Calu3 (cell line): ENCODE measurements around the gene HYAL4. TPM values are rescaled to one million over a fixed set of nuclear protein-coding genes. Genes with fewer than 3 reads are reported as not detected.
"Not testable (repeated sequence)": the region's sequence is repeated elsewhere in the genome, so short reads cannot be mapped to it uniquely, and the experiment has no call there.

Source experiments
- BruUV-seq: library from RNA; stranded (reverse); fragments of 400-500 nt; replicated peaks from 2 replicates; lab custom pipeline; 2021; lab: Mats Ljungman, UMichigan
- CTCF ChIA-PET: fragments of 300-600 bp; sonication (Branson Sonifier 250); formaldehyde crosslinking; loops from one replicate; lab custom pipeline; 2022; ENCODE audit warnings: antibody characterized with exemption; lab: Charles Lee
- DNase-seq: peaks from one replicate; pipeline ENCODE4 v3.0.0; 2022
- H3K27ac Mint-ChIP-seq: one replicate; pipeline ENCODE4 v1.8.0; 2022; ENCODE audit warnings: mixed read lengths; ENCODE audit not compliant: unreplicated experiment
- H3K27me3 Mint-ChIP-seq: one replicate; pipeline ENCODE4 v1.8.0; 2022; ENCODE audit warnings: mixed read lengths; ENCODE audit not compliant: unreplicated experiment
- H3K36me3 Mint-ChIP-seq: one replicate; pipeline ENCODE4 v1.8.0; 2022; ENCODE audit warnings: mild to moderate bottlenecking, moderate library complexity, mixed read lengths; ENCODE audit not compliant: insufficient read depth, unreplicated experiment
- H3K4me1 Mint-ChIP-seq: one replicate; pipeline ENCODE4 v1.8.0; 2022; ENCODE audit warnings: mild to moderate bottlenecking, low read depth, mixed read lengths; ENCODE audit not compliant: unreplicated experiment
- H3K4me3 Mint-ChIP-seq: one replicate; pipeline ENCODE4 v1.8.0; 2022; ENCODE audit warnings: mild to moderate bottlenecking, low read depth, moderate library complexity, mixed read lengths; ENCODE audit not compliant: unreplicated experiment
- H3K9me3 Mint-ChIP-seq: one replicate; pipeline ENCODE4 v1.8.0; 2022; ENCODE audit warnings: low read depth, mixed read lengths; ENCODE audit not compliant: unreplicated experiment
- intact Hi-C: fragments of 100-400 bp; cut with micrococcal nuclease; formaldehyde crosslinking; loops from one replicate; pipeline ENCODE4 v1.10.0; 2022; ENCODE audit not compliant: unreplicated experiment
- total RNA-seq: library from RNA; stranded (reverse); gene quantifications from 2 replicates; pipeline ENCODE4 v1.2.3, GENCODE V29; 2022
- TF ChIP-seq, protein P1 (sequence below): fragments of 200-600 bp; IDR thresholded peaks from one replicate; pipeline ENCODE4 v1.8.0; 2022; ENCODE audit warnings: antibody characterized with exemption; ENCODE audit not compliant: unreplicated experiment

HYAL4 gene
- total RNA-seq, 1 experiment from 2014 or later, result not detected

DNA sequence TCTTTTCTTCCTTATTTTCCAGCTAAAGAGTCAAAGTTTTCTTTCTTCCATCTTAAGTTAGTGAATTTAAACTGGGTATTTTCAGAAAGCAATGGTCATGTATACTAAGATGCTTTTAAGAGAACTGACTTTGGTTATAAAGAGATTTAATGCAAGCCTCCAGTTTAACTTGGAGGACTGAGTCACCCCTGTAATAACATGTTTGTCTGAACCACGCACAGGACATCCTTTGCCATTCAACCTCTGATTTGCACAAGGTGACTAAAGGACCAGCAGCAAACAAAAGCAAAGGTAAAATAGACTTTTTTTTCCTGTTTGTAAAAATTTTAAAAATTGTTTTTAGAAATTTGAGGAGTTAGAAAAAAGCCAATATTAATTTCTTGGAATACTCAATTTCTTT lies 2.9 kb downstream of the HYAL4 start:
- Mint-ChIP-seq H3K27me3 (no peaks in the 10 kb centered on the region), H3K4me3 (no peak overlapping the region), H3K27ac (no peak overlapping the region), H3K4me1 (peaks cover 39% of the 10 kb centered on the region), H3K36me3 (peaks cover 5% of the 10 kb centered on the region), H3K9me3 (peaks cover 8% of the 10 kb centered on the region)
- no peak for DNase-seq
- CTCF ChIA-PET, result no interaction called here
- intact Hi-C loops, result loop anchor here (5.0 kb wide), 1 partner anchor 51 kb away; no protein-coding TSS in a partner anchor
- BruUV-seq, result no TSS peak
- TF ChIP-seq, protein P1, sequence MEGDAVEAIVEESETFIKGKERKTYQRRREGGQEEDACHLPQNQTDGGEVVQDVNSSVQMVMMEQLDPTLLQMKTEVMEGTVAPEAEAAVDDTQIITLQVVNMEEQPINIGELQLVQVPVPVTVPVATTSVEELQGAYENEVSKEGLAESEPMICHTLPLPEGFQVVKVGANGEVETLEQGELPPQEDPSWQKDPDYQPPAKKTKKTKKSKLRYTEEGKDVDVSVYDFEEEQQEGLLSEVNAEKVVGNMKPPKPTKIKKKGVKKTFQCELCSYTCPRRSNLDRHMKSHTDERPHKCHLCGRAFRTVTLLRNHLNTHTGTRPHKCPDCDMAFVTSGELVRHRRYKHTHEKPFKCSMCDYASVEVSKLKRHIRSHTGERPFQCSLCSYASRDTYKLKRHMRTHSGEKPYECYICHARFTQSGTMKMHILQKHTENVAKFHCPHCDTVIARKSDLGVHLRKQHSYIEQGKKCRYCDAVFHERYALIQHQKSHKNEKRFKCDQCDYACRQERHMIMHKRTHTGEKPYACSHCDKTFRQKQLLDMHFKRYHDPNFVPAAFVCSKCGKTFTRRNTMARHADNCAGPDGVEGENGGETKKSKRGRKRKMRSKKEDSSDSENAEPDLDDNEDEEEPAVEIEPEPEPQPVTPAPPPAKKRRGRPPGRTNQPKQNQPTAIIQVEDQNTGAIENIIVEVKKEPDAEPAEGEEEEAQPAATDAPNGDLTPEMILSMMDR, result no peak

DNA sequence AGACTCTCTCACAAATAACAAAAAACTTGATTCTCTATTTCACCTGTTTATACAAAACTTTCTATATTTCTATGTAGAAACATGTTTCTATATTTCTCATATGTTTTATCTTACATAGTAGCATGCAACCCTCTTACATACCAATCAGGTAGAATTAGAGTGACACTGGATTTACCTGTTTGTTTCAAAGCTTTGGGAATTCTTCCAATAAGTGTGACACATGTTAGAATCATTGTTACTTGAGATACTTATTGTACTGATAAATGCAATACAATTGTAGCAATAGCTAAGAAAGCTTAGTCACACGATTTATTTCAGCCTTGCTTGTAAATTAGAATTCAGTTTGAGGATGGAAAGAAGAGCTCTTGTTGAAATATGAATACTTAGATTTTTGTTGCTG lies 4.9 kb downstream of the HYAL4 start:
- CTCF ChIA-PET, result no interaction called here
- intact Hi-C loops, result loop anchor here (5.0 kb wide), 1 partner anchor 53 kb away; no protein-coding TSS in a partner anchor
- peaks cover 6% of the 10 kb centered on the region for H3K9me3 Mint-ChIP-seq
- H3K27me3 Mint-ChIP-seq, result no peaks in the 10 kb centered on the region
- no peak for DNase-seq
- H3K4me3 Mint-ChIP-seq, result no peak overlapping the region
- peaks cover 3% of the 10 kb centered on the region for H3K36me3 Mint-ChIP-seq
- H3K4me1 Mint-ChIP-seq, result peaks cover 39% of the 10 kb centered on the region
- TF ChIP-seq, protein P1, result no peak
- no peak overlapping the region for H3K27ac Mint-ChIP-seq
- BruUV-seq, result no TSS peak

DNA sequence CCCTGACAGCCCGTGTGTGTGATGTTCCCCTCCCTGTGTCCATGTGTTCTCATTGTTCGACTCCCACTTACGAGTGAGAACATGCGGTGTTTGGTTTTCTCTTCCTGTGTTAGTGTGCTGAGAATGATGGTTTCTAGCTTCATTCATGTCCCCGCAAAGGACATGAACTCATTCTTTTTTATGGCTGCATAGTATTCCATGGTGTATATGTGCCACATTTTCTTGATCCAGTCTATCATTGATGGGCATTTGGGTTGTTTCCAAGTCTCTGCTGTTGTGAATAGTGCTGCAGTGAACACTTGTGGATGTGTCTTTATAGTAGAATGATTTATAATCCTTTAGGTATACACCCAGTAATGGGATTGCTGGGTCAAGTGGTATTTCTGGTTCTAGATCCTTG lies 6.4 kb downstream of the HYAL4 start:
- intact Hi-C loops, BruUV-seq, H3K27ac Mint-ChIP-seq, DNase-seq, H3K4me3 Mint-ChIP-seq, H3K36me3 Mint-ChIP-seq, CTCF ChIA-PET: not testable (repeated sequence)
- Mint-ChIP-seq H3K9me3 (peaks cover 12% of the 10 kb centered on the region), H3K27me3 (peaks cover 14% of the 10 kb centered on the region), H3K4me1 (peaks cover 24% of the 10 kb centered on the region)

DNA sequence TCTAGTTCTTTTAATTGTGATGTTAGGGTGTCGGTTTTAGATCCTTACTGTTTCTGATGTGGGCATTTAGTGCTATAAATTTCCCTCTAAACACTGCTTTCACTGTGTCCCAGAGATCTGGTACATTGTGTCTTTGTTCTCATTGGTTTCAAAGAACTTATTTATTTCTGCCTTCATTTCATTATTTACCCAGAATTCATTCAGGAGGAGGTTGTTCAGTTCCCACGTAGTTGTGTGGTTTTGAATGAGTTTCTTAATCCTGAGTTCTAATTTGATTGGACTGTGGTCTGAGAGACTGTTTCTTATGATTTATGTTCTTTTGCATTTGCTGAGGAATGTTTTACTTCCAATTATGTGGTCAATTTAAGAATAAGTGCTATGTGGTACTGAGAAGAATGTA lies 9.3 kb downstream of the HYAL4 start:
- BruUV-seq, H3K36me3 Mint-ChIP-seq, CTCF ChIA-PET, DNase-seq, intact Hi-C loops, H3K27ac Mint-ChIP-seq, H3K4me3 Mint-ChIP-seq: not testable (repeated sequence)
- Mint-ChIP-seq H3K27me3 (peaks cover 14% of the 10 kb centered on the region), H3K4me1 (peaks cover 13% of the 10 kb centered on the region), H3K9me3 (peaks cover 12% of the 10 kb centered on the region)

DNA sequence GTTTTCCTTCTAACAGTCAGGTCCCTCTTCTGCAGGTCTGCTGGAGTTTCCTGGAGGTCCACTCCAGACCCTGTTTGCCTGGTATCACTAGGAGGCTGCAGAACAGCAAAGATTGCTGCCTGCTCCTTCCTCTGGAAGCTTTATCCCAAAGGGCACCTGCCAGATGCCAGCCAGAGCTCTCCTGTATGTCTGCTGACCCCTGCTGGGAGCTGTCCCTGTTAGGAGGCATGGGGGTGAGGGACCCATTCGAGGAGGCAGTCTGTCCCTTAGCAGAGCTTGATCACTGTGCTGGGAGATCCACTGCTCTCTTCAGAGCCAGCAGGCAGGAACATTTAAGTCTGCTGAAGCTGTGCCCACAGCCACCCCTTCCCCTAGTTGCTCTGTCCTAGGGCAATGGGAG lies 11.5 kb downstream of the HYAL4 start:
- intact Hi-C loops, CTCF ChIA-PET, H3K36me3 Mint-ChIP-seq, H3K27ac Mint-ChIP-seq, H3K4me3 Mint-ChIP-seq, BruUV-seq, DNase-seq: not testable (repeated sequence)
- Mint-ChIP-seq H3K4me1 (peaks cover 13% of the 10 kb centered on the region), H3K27me3 (peaks cover 14% of the 10 kb centered on the region), H3K9me3 (peaks cover 12% of the 10 kb centered on the region)

DNA sequence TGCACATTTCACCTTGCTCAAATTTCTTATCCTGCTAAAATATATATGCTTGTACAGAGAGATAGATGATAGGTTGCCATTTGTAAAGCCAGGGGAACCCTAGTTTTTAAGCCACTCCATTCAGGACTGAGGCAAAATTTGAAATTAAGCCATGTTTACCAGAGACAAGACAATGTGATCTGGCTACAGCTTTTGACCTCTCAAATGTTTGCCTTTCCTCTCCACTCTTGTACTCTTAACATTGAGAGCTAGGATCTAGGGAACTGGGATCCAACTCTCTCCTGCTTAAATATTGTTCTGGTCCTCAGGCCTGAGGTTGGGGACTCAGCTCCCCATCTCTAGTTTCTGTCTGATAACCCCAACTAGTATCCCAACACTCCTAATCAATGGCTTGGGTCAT lies 15.9 kb downstream of the HYAL4 start:
- peaks cover 27% of the 10 kb centered on the region for H3K4me1 Mint-ChIP-seq
- no peaks in the 10 kb centered on the region for H3K36me3 Mint-ChIP-seq
- peaks cover 5% of the 10 kb centered on the region for H3K9me3 Mint-ChIP-seq
- H3K27ac Mint-ChIP-seq, result no peak overlapping the region
- no peak for DNase-seq
- no peak overlapping the region for H3K4me3 Mint-ChIP-seq
- TF ChIP-seq, protein P1, result no peak
- intact Hi-C loops, result no loop called here
- no TSS peak for BruUV-seq
- CTCF ChIA-PET, result interaction anchor here (1.1 kb wide), 1 partner anchor 62 kb away, joined by 3 read pairs; no protein-coding TSS in a partner anchor
- peaks cover 20% of the 10 kb centered on the region for H3K27me3 Mint-ChIP-seq
